GM12865 (cell line): Measurements from ENCODE around the gene CRABP1.

Experiments
- DNase-seq: peaks from one replicate; pipeline ENCODE4 v3.0.0; 2010; ENCODE audit warnings: low read depth
- H3K4me3 ChIP-seq: 2 replicates; pipeline ENCODE4 v1.5.1; 2011; ENCODE audit warnings: mild to moderate bottlenecking, low read depth, low read length, control low read depth
- CTCF ChIP-seq: IDR thresholded peaks from 2 replicates; pipeline ENCODE4 v1.5.1; 2011; ENCODE audit warnings: low read length, control low read depth, low read depth, inconsistent platforms; ENCODE audit not compliant: insufficient read depth; ENCODE audit errors: missing control alignments

CRABP1 gene

DNA sequence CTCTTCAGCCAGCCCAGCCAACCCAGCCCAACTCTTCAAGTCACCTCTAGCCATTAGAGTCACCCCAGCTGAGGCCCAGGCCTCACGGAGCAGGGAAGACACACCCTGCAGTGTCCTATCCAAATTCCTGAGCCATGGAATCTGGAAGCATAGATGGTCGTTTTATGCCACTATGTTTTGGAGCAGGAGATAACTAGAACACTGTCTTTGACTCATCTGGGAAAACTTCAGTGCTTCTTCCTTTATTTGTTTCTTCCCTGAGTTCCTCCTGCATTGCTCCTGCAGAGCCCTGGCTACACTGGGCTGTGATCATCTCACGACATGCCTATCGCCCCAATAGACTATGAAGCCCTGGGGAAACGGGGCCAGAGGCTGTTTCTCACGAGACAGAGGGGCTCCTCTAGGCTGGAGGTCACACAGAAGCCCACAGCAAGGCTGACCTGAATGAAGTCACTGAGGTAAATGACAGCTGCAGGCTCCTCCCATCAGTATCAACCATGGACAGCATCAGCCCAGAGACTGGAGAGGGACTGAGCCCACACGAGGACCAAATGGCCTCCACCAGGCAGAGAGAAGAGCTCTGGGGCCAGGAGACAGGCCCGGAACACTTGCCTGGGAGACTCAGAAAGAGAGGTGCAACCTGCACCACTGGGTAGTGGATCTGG lies 22.7 kb downstream of the CRABP1 start:
- H3K4me3 ChIP-seq, result no peak overlapping the region
- no peak for TF ChIP-seq CTCF
- DNase-seq, result no peak

DNA sequence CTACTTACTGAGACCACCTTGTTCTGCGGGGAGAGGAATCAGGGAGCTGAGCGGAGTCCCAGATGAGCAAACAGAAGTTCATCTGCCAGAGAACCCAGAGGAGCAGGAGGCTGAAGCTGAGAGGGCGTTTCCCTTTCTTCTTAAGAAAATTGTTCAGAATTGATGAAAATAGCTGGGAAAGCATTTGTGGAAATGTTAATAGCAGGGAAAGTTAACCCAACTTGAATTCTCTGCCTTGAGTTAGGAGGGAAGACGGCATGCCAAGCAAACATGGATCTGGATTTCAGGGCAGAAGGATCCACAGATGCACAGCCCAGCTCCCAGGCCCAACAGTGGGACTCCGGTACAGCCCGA lies 23.2 kb downstream of the CRABP1 start:
- no peak for DNase-seq
- TF ChIP-seq CTCF, result no peak
- no peak overlapping the region for H3K4me3 ChIP-seq

- H3K4me3 ChIP-seq, result no peak overlapping the region
- no peak for DNase-seq
- TF ChIP-seq CTCF, result no peak
Observed at GRCh38 chr15:78364233-78364632, 24.1 kb downstream of the CRABP1 start.

GRCh38 chr15:78365917-78366316 lies 25.8 kb downstream of the CRABP1 start:
- no peak for DNase-seq
- no peak for TF ChIP-seq CTCF
- H3K4me3 ChIP-seq, result no peak overlapping the region

- no peak for DNase-seq
- TF ChIP-seq CTCF, result no peak
- no peak overlapping the region for H3K4me3 ChIP-seq
Observed at GRCh38 chr15:78366342-78366741, 26.2 kb downstream of the CRABP1 start.

- TF ChIP-seq CTCF, result no peak
- DNase-seq, result no peak
- no peak overlapping the region for H3K4me3 ChIP-seq
Observed at GRCh38 chr15:78368651-78369050, 28.5 kb downstream of the CRABP1 start.

- H3K4me3 ChIP-seq, result no peak overlapping the region
- DNase-seq, result no peak
- TF ChIP-seq CTCF, result no peak
Observed at GRCh38 chr15:78369161-78369560, 29.0 kb downstream of the CRABP1 start.
